HG03097 (cell line): ENCODE data around the gene ZNF714.

Experiments used
- ATAC-seq: cut with Tn5 transposase; IDR thresholded peaks from one replicate; pipeline ENCODE4 v1.9.1; 2021; ENCODE audit not compliant: unreplicated experiment, low FRiP score

ZNF714 gene

DNA sequence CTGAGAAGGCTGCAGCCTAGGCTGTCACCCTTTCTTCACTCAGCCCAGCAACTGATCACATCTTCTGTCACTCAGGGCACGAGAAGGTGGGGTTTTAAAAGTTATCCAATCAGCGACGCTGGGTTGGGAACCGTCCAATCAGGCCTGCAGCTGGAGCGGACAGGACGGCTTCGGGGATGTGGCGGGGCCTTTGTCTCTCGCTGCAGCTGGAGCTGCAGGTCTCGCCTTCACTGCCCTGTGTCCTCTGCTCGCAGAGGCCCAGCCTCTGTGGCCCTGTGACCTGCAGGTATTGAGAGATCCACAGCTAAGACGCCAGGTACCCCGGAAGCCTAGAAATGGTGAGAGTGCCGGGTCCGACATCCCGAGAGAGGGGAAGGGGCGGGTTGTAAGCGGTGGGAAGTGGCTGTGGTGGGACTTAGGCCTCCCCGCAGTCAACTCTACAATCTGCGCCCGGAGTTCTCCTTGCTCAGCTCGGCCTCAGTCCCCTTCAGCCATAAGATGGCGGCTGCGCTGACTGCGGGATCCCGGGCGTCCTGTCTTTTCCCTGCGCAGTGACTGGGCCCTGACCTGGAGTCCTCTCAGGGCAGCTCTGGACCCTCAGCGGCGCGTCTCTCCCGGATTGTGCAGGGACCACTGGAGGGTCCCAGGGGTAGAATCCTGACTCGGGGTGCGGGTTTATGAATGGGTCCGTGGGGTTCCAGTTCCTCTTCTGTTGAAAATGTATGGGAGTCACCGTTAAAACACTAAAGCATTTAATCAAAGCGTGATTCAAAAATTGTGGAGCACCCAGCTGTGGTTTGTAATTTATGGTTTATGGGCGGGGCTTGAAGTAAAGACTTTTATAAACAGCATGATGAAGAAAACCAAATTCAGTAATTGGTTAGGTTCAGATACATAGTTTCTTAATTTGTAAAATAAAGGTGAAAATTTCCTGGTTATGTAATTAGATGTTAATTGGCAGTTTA is at the start of gene ZNF714:
Gene ZNF714 (plus strand): TSS at position 193 of the 965 bp plus-strand sequence. CDS start 16,066 bp downstream, outside the sequence.
- ATAC-seq = peak; percentile 97

DNA sequence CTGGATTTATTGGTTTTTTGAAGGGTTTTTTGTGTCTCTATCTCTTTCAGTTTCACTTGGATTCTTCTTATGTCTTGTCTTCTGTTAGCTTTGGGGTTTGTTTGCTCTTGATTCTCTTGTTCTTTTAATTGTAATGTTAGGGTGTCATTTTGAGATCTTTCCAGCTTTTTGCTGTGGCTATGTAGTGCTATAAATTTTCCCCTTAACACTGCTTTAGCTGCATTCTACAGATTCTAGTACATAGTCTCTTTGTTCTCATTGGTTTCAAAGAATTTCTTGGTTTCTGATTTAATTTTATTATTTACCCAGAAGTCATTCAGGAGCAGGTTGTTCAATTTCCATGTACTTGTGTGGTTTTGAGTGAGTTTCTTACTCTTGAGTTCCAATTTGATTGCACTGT is 37.0 kb upstream of the ZNF714 start:
- ATAC-seq = no peak

- no peak for ATAC-seq
These were observed 35.5 kb upstream of the ZNF714 start for GRCh38 chr19:21046489-21046888.

DNA sequence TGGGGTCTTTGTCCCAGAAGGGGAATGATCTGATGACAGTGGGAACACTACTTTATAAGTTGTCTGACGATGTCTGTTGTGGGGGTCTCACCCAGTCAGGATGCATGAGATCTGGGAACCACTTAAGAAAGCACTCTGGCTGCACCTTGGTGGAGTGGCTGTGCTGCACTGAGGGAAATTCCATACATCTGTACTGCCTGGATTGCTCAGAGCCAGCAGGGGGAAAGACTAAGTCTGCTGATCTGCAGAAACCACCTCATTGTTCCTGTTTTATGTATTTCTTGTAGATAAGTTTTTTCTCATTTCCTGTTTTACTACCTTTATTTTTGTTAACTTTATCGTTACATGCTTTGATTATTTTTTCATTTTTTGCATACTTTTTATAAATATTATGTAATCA is 34.3 kb upstream of the ZNF714 start:
- ATAC-seq = no peak

GRCh38 chr19:21052902-21053301 is 29.1 kb upstream of the ZNF714 start:
- no peak for ATAC-seq

- ATAC-seq = no peak
These were observed 16.7 kb upstream of the ZNF714 start for GRCh38 chr19:21065336-21065735.

DNA sequence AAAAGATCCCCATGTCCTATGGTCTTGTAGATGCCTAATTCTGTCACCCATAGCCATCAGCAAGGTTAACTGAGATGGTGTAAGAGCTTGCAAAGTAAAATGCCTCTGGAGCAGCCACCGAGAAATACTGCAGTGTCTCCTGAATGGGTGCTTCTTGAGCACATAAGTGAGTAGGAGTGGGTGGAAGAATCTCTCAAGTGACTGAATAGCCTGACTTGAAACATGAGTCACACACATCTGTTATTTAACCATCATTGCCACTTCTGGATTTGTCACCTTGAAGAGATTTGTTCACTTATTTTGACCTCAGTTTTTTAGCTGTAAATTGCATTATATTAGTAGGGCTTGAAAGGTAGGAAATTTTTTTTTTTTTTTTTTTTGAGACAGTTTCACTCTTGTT is 2.3 kb downstream of the ZNF714 start:
- ATAC-seq = no peak

- no peak for ATAC-seq
These were observed 5.9 kb downstream of the ZNF714 start for GRCh38 chr19:21087871-21088270.

- ATAC-seq = no peak
These were observed 10.1 kb downstream of the ZNF714 start for GRCh38 chr19:21092109-21092508.

GRCh38 chr19:21094347-21095025 is 12.5 kb downstream of the ZNF714 start:
- ATAC-seq = no peak

- no peak for ATAC-seq
These were observed 16.3 kb downstream of the ZNF714 start for GRCh38 chr19:21098291-21098690.

DNA sequence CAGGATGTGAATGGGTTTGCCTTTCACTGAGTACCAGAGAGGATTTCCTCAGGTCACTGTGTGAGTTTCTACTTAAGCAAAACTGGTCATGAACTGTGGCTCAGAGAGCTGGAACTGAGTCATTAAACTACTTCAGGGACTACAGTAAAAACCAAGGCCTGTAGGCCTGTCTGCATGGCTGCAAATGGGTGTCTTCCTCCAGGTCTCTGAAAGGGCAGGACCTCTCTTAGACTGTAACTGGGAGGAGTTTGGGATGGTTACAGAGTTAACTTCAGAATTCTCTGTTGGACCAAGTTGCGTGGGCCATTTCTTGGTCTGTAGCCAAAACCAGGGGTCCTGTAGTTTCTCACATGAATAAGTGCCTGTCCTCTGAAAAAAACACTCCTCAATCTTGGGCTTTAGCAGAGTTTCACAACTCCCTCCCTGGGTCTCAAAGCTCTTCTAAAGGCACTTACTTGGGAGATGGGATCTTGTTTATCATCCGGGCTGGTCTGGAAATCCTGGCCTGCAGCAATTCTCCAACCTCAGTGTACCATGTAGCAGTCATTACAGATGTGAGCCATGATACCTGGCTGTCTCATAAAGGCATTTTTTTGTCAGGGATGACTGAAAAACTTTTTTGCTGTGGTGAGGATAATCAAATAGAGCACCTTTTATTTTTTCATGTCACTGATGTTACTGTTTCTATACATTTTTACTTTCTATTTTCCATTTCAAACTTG is 19.7 kb downstream of the ZNF714 start:
- no peak for ATAC-seq

GRCh38 chr19:21109116-21109515 is 27.1 kb downstream of the ZNF714 start:
- no peak for ATAC-seq

DNA sequence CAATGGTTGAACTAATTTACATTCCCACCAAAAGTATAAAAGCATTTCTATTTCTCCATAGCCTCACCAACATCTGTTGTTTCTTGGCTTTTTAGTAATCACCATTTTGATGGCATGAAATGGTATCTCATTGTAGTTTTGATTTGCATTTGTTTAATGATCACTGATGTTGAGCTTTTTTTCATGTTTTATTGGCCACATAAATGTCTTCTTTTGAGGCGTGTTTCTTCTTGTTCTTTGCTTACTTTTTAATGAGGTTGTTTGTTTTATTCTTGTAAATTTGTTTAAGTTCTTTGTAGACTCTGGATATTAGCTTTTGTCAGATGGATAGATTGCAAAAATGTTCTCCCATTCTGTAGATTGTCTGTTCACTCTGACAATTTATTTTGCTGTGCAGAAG is 28.2 kb downstream of the ZNF714 start:
- no peak for ATAC-seq

- ATAC-seq = no peak
These were observed 33.4 kb downstream of the ZNF714 start for GRCh38 chr19:21115430-21115829.

DNA sequence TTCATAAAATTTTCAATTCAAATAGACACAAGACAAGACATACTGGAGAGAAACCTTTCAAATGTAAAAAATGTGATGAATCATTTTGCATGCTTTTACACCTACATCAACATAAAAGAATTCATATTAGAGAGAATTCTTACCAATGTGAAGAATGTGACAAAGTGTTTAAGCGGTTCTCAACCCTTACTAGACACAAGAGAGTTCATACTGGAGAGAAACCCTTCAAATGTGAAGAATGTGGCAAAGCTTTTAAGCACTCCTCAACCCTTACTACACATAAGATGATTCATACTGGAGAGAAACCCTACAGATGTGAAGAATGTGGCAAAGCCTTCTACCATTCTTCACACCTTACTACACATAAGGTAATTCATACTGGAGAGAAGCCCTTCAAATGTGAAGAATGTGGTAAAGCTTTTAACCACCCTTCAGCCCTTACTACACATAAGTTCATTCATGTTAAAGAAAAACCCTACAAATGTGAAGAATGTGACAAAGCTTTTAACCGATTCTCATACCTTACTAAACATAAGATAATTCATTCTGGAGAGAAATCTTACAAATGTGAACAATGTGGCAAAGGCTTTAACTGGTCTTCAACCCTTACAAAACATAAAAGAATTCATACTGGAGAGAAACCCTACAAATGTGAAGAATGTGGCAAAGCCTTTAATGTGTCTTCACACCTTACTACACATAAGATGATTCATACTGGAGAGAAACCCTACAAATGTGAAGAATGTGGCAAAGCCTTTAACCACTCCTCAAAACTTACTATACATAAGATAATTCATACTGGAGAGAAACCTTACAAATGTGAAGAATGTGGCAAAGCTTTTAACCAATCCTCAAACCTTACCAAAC is 35.3 kb downstream of the ZNF714 start:
- ATAC-seq = no peak

DNA sequence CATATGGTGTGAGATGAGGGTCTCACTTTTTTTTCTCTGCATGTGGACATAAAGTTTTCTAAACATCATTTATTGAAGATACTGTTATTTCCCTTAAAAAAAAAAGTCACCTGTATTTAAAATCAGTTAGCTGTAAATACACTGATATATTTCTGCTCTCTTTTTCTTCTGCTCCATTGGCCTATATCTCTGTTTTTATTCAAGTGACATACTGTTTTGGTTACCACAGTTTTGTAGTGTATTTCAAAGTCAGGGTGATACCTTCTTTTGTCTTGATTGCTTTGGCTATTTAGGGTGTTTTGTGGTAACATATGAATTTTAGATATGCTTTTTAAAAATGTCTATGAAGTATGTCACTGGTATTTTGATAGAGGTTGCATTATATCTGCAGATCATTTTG is 44.1 kb downstream of the ZNF714 start:
- ATAC-seq = no peak

GRCh38 chr19:21127001-21127400 is 45.0 kb downstream of the ZNF714 start:
- no peak for ATAC-seq

DNA sequence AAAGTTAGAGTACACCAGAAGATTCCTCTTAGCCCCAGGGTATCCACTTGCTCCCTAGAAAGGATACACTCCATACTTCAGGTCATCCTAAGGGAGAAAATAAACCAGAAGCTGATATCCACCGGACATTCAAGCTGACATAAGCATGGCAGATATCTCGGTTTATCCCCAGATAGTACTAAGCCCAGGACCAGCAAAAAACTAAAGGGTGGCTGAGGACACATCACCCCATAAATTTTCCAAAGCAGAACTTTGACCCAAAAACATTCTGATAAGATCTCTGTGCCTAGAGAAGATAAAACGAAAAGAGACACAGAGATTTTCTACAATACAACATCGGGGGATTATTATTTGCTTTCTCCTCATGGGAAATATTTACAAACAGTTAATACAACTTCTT is 45.9 kb downstream of the ZNF714 start:
- ATAC-seq = no peak
